HG02623 (cell line): ENCODE data around the gene CHAT.
A peak's percentile ranks its signal among the peaks of the same experiment; 100 is the strongest.

Experiments
- ATAC-seq: cut with Tn5 transposase; IDR thresholded peaks from one replicate; pipeline ENCODE4 v1.9.1; 2021; ENCODE audit warnings: moderate library complexity; ENCODE audit not compliant: unreplicated experiment

CHAT gene

DNA sequence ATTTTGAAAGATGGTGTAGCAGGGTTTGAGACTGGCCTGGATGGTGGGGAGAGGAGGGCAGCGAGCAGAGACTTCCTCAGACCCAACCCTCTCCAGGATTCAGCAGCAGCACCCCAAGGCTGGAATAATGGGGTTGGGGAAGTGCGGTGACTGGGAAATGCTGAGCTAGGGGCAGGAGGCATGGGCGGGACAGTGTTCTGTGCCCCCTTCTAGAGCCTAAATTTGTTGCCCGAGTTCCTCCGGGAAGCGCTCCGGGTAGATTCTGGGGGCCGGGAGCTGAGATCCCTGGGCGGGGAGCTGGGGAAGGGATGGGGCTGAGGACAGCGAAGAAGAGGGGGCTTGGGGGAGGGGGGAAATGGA lies at the start of gene CHAT:
Gene CHAT (plus strand): TSS at position 156 of the 360 bp plus-strand sequence. CDS start 153 bp downstream, at position 309.
- no peak for ATAC-seq

DNA sequence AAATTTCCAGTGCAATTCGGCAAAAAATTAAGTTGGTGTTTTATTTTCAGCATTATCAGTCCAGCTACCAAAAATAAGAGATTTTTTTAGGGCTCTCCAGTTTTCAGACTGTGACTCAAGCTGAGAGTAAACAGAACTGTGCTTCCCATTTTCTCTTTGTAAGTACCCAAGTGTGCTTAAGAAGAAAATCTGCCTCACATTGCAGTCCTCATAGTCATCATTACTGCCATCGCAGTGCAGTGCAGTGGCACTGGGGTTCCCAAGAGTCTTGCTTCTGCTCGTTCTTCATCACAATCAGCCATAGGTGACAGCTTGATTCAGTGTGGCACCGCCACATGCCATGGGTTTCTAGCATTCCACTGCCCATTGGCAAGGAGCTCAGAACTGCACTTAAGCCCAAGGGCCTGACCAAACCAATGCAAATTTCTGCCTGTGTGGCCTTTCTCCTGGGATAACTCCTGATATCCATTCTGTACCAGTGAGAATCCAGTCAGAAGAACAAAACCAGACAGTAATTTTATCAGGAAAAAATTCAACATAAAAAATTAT lies 49.3 kb upstream of the CHAT start:
- ATAC-seq = no peak

DNA sequence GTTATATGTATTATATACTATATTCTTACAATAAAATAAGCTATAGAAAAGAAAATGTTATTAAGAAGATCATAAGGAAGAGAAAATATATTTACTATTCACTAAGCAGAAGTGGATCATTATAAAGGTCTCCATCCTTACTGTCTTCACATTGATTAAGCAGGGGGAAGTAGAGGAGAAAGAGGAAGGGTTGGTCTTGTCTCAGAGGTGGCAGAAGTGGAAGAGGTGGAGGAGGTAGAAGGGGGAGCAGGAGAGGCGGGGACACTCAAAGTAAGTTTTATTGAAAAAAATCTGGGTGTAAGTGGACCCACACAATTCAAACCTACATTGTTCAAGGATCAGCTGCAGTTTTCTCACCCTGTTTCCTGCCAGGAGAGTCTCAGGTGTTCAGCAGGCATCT lies 46.0 kb upstream of the CHAT start:
- no peak for ATAC-seq

DNA sequence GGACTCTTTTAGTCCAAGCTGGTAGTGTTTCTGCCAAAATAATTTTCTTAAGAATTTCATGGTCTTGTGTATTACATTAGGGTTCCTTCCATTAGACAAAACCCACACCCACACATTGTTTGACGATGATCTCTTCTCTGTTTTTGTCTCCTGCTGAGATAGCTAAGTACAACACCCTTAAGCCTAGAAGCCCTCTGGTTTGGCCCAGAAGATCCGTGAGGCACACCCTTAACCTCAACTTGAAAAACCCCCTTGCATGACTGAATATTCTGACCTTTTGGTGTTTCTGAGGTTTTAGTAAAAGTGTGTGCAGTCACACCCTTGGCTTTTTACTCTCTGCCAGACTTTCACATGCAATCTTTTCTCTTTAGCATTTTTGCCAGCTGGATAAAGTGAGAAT lies 45.6 kb upstream of the CHAT start:
- no peak for ATAC-seq

DNA sequence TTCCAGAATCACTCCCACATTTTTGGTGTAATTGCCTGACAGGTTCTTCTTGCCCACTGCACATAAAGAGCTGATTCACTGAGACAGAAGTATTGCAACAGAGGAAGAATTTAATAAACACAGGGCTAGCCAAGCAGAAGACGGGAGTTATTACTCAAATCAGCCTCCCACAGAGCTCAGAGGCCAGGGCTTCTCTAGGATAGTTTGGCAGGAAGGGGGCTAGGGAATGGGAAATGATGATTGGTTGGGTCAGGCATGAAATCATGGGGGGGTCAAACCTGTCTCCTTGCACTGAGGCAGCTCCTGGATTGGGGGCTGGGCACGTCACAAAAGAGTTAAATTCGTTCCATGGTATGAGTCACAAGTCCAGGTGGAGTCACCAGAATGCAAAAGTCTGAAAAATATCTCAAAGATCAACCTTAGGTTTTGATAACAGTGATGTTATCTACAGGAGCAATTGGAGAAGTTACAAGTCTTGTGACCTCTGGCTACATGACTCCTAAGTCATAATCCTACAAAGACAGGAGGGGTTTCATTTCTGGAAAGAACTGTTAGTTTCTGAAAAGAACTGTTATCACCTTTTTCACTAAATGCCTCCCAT lies 44.7 kb upstream of the CHAT start:
- ATAC-seq = no peak

DNA sequence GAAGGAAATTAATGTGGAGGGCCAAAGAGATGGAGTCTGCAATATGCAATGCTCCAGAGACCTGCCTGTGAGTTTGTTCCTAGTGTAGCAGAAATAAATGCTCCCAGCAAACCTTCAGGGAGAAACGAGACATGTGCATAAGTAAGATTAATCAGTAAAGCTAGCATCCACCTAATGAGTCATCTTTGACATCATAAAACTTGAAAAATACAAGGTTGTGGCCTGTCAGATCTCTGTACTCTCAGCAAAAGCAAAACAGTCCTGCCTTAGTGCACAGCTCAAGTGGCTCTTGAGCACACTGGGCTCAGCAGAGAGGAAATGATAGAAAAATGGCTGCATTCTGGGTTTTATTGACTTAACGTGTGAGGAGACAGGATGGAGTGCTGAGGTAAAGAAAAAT lies 42.4 kb upstream of the CHAT start:
- ATAC-seq = no peak

DNA sequence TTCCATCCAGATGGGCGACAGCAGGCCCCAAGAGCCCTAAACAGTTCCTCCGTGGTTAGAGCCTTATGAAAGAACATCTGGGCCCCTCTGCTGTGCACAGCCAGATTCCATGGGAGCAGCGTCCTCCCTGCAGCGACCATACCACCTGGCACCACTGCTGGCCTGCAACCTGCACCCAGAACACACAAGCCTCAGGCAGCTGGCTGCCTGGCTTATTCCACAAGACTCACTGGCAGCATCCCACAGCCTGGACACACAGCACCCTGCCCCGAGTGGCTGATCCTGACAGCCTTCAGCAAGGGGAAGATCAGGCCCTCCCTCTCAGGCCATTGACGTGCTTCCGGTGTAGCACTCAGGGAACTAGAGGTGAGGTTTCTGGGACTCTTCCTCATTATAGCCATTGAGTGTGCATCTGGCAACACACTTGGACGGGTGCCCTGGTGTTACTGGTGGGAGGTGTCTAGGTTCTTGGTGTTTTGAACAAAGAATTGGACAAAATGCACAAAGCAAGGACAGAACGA lies 41.2 kb upstream of the CHAT start:
- no peak for ATAC-seq

DNA sequence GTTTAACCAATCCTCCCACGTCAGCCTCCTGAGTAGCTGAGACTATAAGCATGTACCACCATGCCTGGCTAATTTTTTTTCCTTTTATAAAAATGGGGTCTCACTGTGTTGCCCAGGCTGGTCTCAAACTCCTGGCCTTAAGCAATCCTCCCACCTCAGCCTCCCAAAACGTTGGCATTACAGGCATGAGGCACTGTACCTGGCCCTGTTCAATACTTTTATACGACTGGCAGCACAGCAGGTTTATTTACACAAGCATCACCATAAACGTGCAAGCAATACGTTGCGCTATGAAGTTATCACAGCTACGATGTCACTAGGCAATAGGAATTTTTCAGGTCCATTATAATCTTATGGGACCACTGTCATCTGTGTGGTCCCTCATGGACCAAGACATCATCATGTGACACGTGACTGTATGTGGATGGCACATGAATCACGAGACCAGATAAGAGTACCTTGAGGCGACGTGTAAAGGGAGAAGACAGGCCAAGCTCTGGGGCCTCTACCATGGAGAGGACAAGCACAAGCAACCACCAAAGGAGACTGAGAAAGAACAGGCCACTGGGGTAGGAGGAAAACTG lies 38.3 kb upstream of the CHAT start:
- ATAC-seq = no peak

DNA sequence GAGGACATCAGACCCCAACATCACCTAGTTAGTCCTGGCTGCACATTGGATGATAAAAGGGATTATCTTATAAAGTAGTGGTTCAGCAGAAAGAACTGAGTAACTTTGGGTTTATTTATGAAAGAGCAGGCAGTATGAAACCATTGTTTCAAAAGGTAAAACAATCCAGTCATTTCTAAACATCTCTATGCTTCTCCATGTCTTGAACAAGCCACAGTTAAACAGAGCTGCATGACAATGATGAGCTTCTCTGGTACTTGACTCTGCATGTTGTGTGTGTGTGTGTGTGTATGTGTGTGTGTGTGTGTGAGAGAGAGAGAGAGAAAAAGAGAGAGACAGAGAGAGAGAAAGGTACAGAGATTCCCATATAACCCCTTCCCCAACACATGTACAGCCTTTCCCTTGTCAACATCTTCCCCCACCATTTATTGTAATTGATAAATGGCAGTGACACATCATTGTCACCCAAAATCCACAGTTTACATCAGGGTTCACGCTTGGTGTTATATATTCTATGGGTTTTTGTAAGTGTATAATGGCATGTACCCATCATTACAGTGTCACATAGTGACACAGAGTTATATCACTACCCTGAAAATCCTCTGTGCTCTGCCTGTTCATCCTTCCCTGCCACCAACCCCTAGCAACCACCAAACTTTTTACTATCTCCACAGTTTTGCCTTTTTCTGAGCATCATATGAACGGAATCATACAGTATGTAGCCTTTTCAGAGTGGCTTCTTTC lies 36.5 kb upstream of the CHAT start:
- no peak for ATAC-seq

DNA sequence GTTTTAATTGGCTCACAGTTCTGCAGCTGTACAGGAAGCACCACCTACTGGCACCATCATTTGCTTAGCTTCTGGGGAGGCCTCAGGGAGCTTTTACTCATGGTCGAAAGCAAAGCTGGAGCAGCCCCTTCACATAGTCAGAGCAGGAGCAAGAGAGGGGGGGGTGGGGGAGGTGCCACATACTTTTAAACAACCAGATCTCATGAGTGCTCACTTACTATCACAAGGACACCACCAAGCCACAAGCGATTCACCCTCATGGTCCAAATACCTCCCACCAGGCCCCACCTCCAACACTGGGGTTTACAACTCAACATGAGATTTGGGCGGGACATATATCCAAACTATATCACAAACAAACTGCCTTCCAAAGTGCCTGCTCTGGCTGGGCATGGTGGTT lies 35.4 kb upstream of the CHAT start:
- ATAC-seq = no peak

DNA sequence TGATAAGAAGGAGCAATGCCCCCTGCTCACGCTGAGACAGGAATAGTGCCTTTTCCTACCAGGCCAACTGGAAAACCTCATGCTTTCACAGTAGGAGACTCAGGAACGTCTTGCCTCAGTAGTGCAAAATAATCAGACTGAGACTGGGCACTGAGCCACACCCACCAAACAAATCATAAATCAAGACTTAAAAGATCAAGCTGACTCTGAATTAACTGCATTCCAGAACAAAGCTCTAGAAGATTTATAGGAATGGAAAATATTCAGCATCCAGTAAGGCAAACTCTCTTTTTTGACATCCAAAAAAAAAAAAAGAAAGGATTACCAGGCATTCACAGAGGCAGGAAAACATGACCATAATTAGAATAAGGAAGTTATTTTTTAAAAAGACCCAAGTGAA lies 34.2 kb upstream of the CHAT start:
- no peak for ATAC-seq

DNA sequence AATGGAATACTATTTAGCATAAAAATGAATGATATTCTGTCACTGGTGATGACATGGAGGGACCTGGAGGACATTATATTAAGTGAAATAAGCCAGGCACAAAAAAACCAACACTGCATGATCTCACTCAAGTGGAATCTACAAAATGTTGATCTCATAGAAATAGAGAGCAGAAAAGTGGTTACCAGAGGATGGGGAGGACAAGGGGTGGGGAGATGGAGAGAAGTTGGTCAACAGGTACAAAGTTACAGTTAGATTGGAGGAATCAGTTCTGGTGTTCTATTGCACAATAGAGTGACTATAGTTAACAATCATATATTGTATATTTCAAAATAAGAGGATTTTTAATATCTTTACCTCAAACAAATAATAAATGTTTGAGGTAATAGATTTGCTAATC lies 28.4 kb upstream of the CHAT start:
- no peak for ATAC-seq

DNA sequence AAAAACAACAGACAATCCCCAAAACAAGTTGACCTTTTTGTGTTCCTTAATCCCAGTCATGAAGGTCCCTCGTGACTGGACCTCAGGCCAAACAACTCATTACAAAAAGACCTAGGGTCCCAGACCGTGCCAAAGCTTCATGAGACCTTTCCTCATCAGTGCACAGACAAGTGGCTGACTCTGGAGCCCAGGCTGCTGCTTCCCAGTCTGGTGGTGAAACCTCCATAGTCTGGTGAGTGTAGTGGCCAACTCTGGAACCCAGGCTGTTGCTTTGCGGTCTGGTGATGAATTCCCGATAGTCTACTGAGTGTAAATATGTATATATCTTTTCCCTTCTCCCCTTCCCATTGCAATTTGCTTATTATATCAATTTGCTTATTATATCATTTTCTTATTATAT lies 25.9 kb upstream of the CHAT start:
- no peak for ATAC-seq

DNA sequence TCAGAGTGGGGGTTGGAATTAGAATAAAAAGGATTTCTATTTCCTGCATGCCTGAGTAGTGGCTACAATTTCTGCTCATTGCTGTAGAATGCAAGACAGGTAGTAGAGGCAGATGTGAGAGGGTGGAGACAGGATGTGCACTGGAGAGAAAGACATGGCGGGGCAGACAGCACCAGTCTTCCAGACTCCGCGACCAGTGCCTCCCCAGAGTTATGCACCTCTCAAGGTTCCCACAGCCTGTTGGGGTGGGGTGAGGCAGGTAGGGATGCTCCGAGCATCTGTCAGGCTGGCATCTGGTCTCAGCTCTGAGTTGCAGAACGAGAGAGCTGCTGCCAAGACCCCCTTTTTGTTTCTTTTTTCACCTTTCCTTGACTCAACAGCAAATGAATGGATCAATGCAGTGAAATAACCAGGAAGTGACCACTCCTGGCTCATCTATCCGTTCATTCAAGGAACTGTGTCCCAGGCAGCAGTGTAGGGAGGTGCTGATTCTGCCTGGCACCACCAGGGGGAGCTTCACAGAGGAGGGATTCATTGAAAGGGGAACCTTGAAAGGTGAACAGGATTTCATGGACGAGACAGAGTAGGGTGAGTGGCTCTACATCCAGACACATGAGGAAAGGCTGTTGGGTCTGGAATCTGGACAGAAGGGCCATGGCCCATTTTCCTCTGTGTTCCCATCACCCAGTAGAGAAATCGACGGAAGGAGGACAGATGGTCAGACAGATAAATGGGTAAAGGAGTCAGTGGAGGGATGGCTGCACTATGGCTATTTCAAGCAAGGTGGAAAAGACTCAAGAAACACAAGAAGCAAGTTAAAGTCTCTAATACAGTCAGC lies 20.9 kb upstream of the CHAT start:
- ATAC-seq = peak; percentile 58

DNA sequence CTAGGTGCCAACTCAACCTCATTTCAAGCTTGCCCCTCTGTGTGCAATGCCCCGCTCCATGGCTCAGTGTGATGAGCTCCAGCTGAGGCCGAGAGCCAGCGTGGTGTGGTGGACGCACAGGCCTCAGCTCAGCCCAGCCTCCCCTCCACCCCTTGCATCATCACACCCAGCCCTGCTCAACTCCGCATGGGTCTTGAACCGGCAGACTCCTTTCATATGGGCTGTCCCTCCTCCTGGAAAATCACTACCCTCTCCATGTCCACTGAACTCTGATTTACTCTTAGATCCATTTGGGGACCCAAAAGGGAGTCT lies 20.3 kb upstream of the CHAT start:
- no peak for ATAC-seq

DNA sequence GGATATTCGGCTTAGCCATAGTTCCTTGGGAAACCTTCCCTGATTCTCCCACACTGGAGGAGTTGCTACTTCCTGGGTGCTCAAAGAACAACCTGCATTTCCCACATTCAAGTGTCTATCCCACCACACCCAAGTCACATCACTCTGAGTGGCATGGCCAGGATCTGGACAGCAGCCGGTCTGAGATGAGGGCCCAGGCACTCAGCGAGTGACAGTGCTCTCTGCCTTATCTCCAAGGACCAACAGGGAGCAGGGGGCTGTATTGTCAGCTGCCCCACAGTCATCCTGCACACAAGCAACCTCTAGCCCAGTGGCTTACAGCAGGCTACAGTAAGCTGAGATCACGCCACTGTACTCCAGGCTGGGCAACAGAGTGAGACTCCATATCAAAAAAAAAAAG lies 19.8 kb upstream of the CHAT start:
- ATAC-seq = no peak

DNA sequence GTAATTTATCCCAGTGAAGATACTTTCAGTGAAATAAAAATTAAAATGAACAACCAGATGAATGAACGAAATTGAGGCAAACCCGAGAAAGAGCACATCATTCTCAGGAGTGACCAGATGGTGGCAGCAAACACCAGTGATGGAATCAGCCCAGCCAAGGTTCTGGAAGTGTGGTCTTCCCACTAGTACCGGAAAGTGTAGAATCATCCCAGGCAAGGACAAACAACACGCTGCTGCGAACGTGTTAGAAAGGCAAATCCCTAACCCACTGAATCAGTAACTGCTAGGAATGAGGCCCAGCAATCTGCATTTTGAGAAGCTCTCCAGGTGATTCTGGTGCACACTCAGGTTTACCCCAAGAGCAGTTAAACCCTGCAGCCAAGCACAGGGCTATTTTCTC lies 19.2 kb upstream of the CHAT start:
- no peak for ATAC-seq

DNA sequence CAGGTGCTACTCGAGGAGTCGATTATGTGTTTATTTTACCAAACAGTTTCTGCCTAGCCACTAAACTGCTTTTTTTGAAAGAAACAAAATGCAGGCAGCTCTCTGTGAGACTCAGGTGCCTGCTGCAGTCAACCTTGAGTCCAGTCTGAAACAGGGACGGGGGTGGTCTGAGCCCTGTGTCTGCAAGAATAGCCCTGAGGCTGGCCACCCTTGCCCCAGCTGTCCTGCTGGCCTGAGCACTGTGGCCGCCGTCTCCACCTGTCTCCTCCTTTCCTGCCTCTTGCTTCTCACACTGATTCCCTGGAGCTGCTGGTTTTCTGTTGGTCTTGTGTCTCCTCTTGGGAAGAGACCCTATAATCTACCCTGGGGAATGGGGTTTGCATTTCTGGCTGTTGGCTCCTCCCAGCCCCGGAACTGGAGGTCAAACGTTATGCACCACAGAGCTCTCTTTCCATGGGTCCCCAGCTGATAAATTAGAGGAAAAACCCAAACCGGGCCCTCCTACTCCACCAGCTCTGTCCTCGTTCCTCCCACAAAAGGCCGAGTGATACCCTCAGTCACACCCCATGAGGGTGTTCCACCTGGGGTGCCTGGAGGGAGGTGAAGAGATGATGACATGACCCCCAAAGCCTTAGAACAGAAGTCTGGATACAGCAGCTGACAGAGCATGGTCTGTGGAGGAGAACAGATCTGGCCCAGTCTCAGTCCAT lies 18.7 kb upstream of the CHAT start:
- no peak for ATAC-seq

DNA sequence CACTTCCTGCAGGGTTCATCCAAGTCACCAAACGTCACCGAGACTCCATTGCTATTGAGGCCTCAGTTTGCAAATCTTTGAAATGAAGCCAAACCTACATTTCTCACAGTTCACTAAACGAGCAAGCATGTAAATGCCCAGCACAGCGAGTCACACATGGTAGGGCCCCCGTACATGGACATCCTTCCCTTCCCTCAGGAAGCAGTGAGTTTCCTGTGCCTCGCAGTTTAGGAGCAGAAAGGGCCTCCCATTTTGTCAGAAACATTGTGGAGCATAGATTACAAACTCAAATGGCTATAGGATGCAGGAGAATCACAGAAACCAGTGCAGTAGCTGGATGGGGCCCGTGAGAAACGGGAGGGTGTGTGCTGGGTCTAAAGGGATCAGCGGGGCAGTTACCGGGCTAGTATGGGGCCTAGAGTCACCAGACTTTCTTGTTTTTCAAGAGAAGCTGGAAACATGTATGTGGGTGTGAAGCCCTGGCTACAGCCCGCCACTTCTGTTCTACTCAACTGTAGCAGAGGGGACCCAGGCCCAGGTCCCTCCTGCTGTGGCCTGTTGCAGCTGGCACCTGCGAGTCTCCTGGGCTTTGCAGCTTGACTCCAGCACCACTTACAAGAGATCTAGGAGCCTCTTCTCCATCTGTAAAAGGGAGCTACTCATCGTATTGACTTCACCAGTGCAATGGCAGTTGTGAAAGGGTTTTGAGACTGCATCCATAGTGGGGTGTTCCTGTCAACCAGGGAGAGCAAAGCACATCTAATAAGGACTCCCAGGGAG lies 17.9 kb upstream of the CHAT start:
- ATAC-seq = no peak

DNA sequence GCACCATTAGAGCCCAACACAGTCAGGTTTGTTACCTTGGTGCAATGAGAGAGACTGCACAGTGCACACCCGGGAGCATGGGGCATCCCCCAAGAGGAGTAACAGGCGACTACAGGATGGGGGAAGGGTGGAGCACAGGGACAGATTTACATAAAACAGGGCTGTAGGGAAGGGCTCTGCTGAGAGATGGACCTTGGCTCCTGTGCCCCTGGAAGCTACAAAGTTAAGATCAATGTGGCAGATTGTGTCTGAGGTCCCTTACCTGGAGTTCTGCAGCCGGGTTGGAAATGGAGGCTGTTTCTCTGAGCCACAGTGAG lies 17.4 kb upstream of the CHAT start:
- ATAC-seq = no peak
